ENCODE results near the gene NDUFV1.

DNA sequence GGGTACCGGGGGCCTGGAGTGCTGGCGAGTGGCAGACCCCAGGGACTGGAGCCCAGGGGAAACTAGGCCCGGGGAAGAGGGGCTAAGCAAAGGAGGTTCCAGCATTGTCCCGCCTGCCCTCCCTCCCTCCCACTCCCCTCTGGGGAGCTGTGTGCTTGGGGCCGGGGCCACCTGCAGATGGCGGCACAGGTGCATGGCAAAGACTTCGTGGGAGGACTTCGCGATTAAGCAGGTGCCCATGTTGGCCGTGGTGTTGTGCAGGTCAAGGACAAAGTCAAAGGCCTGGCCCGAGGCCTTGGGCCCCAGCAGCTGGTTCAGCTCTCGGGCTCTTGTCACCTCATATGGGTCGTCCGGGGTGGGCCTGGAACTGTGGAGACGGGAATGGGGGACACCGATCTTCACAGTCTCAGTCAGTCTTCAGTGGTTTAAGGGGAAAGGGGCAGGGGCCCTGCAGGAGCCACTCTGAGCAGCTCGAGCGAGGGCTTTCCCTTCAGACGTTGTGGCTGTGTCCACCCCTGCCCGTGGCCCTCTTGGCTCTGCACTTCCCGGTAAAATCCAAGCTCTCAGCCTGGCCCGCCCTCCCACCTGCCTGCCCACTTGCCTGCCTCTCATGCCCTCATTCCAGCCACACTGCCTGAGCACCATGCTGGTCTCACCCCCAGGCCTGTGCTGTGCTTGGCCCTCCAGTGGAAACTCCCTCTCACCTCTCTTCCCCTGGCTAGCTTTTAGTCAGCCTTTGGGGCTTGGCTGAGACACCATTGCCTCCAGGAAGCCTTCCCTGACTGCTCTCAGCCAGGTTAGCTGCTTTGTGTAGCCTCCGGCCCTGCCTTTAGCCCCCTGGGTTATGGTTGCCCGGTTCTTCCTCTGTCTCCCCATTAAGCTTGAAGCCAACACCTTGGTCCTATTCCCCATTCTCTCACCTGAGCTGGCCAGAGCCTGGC, 39.1 kb downstream of the NDUFV1 start:
- TF ChIP-seq EP300 (IDR thresholded peaks at IDR 0.05; ENCODE audit: borderline replicate concordance in 1 of 2, low read depth in 1 of 2, low read length in 1 of 2) (no peak), CTCF (IDR thresholded peaks at IDR 0.05) (no peak), TAF1 (IDR thresholded peaks at IDR 0.05; ENCODE audit: borderline replicate concordance, low read depth, low read length) (no peak), RAD21 (IDR thresholded peaks at IDR 0.05; ENCODE audit: low read length) (no peak)
